Measurements from ENCODE around the gene PPP4R4.

PPP4R4 gene

DNA sequence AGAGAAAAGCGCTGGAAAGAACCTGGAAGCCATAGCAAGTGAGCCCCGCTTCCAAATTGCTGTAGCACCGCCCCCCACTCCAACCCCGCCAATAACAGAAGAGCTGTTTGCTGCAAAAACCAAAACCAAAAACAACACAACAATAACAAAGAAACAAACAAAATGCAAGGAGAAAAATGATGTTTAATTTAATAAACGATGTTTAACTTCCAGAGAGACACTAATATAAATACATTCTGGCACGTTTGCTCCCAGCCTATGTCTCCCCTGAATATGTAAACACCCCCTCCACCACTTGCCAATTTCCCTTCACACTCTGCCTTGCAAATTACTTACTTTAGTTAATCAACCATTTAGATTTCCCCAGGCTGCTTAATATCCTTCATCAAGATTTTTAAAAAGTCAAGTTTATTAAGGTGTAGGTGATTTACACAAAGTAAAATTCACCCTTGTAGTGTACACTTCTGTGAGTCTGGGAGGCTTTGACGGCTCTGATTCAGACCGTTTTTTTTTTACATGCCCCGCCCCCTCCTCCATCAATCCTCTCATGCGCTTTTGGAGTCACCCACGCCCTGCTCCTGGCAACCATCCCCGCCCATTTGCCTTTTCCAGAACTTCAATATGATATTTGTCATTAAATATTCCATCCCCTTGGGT is 44.2 kb upstream of the PPP4R4 start:
- H3K4me3 ChIP-seq (ENCODE audit: low read depth in 1 of 5, low read length in 5 of 5): peak overlapping the region; percentile 57 to 70 (median 60)
- peaks cover 0 to 11% (median 3%) of the 10 kb centered on the region in 5 donors for H3K36me3 ChIP-seq (ENCODE audit: control insufficient read depth in 5 of 5, insufficient read depth in 5 of 5, low read length in 5 of 5)
- no peaks in the 10 kb centered on the region for H3K9me3 ChIP-seq (ENCODE audit: control insufficient read depth in 5 of 5, low read length in 5 of 5)
- peak overlapping the region in 2 of 5 donors; percentile 32 to 48 for H3K9ac ChIP-seq (ENCODE audit: low read length in 5 of 5)
- no peak overlapping the region for H3K27ac ChIP-seq (ENCODE audit: low read depth, low read length)
- peaks cover 2 to 21% (median 16%) of the 10 kb centered on the region in 5 donors for H3K4me1 ChIP-seq (ENCODE audit: control insufficient read depth in 5 of 5, insufficient read depth in 5 of 5, low read length in 5 of 5)
- no peaks in the 10 kb centered on the region for H3K27me3 ChIP-seq (ENCODE audit: control insufficient read depth in 5 of 5, insufficient read depth in 4 of 5, low read length in 5 of 5)

DNA sequence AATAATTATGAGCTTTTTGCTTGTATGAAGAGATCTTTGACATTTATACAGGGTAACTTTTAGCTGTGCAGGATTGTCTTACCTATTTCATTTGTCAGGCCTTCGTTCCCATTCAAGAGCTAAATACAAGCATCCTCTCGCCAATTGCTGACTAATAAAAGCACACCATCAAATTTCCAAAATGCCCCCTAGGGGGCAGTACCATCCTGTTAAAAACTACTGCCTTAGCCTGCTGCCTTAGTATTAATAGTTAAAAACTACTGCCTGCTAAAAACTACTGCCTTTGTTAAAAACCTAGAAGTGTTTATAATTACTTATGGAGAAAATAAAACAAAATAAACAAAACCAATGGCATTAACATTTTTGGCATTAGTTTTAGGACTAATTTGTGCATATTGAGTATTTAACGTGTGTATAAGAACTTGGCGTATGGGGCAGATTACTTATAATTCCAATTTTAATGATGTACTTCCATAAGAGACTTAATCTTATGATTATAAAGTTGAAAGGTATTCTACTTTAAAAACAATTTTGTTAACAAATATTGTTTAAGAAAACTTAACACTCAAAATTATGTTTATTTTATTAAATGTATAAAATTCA is 41.7 kb upstream of the PPP4R4 start:
- H3K4me3 ChIP-seq (ENCODE audit: low read depth in 1 of 5, low read length in 5 of 5): no peak overlapping the region
- no peak overlapping the region for H3K27ac ChIP-seq (ENCODE audit: low read depth, low read length)
- no peak overlapping the region for H3K9ac ChIP-seq (ENCODE audit: low read length in 5 of 5)
- H3K4me1 ChIP-seq (ENCODE audit: control insufficient read depth in 5 of 5, insufficient read depth in 5 of 5, low read length in 5 of 5): peaks cover 2 to 21% (median 16%) of the 10 kb centered on the region in 5 donors
- H3K36me3 ChIP-seq (ENCODE audit: control insufficient read depth in 5 of 5, insufficient read depth in 5 of 5, low read length in 5 of 5): peaks cover 0 to 3% (median 0%) of the 10 kb centered on the region in 5 donors
- H3K9me3 ChIP-seq (ENCODE audit: control insufficient read depth in 5 of 5, low read length in 5 of 5): peaks cover 0 to 8% (median 3%) of the 10 kb centered on the region in 5 donors
- no peaks in the 10 kb centered on the region for H3K27me3 ChIP-seq (ENCODE audit: control insufficient read depth in 5 of 5, insufficient read depth in 4 of 5, low read length in 5 of 5)

DNA sequence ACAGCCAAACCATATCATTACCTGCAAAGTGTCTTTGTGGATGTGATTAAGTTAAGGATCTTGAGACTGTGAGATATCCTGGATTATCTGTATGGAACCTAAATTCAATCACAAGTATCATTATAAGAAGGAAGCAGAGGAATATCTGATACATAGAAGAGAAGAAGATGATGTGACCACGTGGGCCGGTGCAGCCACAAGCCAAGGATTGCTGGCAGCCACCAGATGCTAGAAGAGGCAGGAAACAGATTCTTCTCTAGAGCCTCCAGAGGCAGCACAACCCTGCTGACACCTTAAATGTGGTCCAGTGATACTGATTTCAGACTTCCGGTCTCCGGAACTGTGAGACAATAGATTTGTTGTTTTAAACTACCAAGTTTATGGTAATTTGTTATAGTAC is 38.6 kb upstream of the PPP4R4 start:
- Histone ChIP-seq H3K27me3 (ENCODE audit: control insufficient read depth in 5 of 5, insufficient read depth in 4 of 5, low read length in 5 of 5) (peaks cover 0 to 13% (median 5%) of the 10 kb centered on the region in 5 donors), H3K9ac (ENCODE audit: low read length in 5 of 5) (no peak overlapping the region), H3K4me3 (ENCODE audit: low read depth in 1 of 5, low read length in 5 of 5) (no peak overlapping the region), H3K4me1 (ENCODE audit: control insufficient read depth in 5 of 5, insufficient read depth in 5 of 5, low read length in 5 of 5) (peaks cover 0 to 2% (median 0%) of the 10 kb centered on the region in 5 donors), H3K9me3 (ENCODE audit: control insufficient read depth in 5 of 5, low read length in 5 of 5) (peaks cover 0 to 8% (median 3%) of the 10 kb centered on the region in 5 donors), H3K36me3 (ENCODE audit: control insufficient read depth in 5 of 5, insufficient read depth in 5 of 5, low read length in 5 of 5) (no peaks in the 10 kb centered on the region), H3K27ac (ENCODE audit: low read depth, low read length) (no peak overlapping the region)

- no peak overlapping the region for H3K4me3 ChIP-seq (ENCODE audit: low read depth in 1 of 5, low read length in 5 of 5)
- H3K9me3 ChIP-seq (ENCODE audit: control insufficient read depth in 5 of 5, low read length in 5 of 5): peaks cover 0 to 8% (median 3%) of the 10 kb centered on the region in 5 donors
- H3K27ac ChIP-seq (ENCODE audit: low read depth, low read length): no peak overlapping the region
- no peak overlapping the region for H3K9ac ChIP-seq (ENCODE audit: low read length in 5 of 5)
- H3K36me3 ChIP-seq (ENCODE audit: control insufficient read depth in 5 of 5, insufficient read depth in 5 of 5, low read length in 5 of 5): no peaks in the 10 kb centered on the region
- peaks cover 0 to 15% (median 5%) of the 10 kb centered on the region in 5 donors for H3K27me3 ChIP-seq (ENCODE audit: control insufficient read depth in 5 of 5, insufficient read depth in 4 of 5, low read length in 5 of 5)
- H3K4me1 ChIP-seq (ENCODE audit: control insufficient read depth in 5 of 5, insufficient read depth in 5 of 5, low read length in 5 of 5): peaks cover 0 to 2% (median 0%) of the 10 kb centered on the region in 5 donors
Measured at GRCh38 chr14:94136575-94137331, 37.4 kb upstream of the PPP4R4 start.

GRCh38 chr14:94138251-94138650 is 35.9 kb upstream of the PPP4R4 start:
- no peak overlapping the region for H3K27ac ChIP-seq (ENCODE audit: low read depth, low read length)
- H3K27me3 ChIP-seq (ENCODE audit: control insufficient read depth in 5 of 5, insufficient read depth in 4 of 5, low read length in 5 of 5): peaks cover 0 to 15% (median 5%) of the 10 kb centered on the region in 5 donors
- H3K36me3 ChIP-seq (ENCODE audit: control insufficient read depth in 5 of 5, insufficient read depth in 5 of 5, low read length in 5 of 5): no peaks in the 10 kb centered on the region
- peaks cover 0 to 8% (median 3%) of the 10 kb centered on the region in 5 donors for H3K9me3 ChIP-seq (ENCODE audit: control insufficient read depth in 5 of 5, low read length in 5 of 5)
- H3K4me3 ChIP-seq (ENCODE audit: low read depth in 1 of 5, low read length in 5 of 5): no peak overlapping the region
- peaks cover 0 to 2% (median 0%) of the 10 kb centered on the region in 5 donors for H3K4me1 ChIP-seq (ENCODE audit: control insufficient read depth in 5 of 5, insufficient read depth in 5 of 5, low read length in 5 of 5)
- peak overlapping the region in 1 of 5 donors; percentile 23 for H3K9ac ChIP-seq (ENCODE audit: low read length in 5 of 5)

GRCh38 chr14:94139006-94139405 is 35.1 kb upstream of the PPP4R4 start:
- Histone ChIP-seq H3K9me3 (ENCODE audit: control insufficient read depth in 5 of 5, low read length in 5 of 5) (peaks cover 0 to 8% (median 3%) of the 10 kb centered on the region in 5 donors), H3K4me3 (ENCODE audit: low read depth in 1 of 5, low read length in 5 of 5) (no peak overlapping the region), H3K27ac (ENCODE audit: low read depth, low read length) (no peak overlapping the region), H3K36me3 (ENCODE audit: control insufficient read depth in 5 of 5, insufficient read depth in 5 of 5, low read length in 5 of 5) (no peaks in the 10 kb centered on the region), H3K4me1 (ENCODE audit: control insufficient read depth in 5 of 5, insufficient read depth in 5 of 5, low read length in 5 of 5) (peaks cover 0 to 2% (median 0%) of the 10 kb centered on the region in 5 donors), H3K27me3 (ENCODE audit: control insufficient read depth in 5 of 5, insufficient read depth in 4 of 5, low read length in 5 of 5) (peaks cover 0 to 15% (median 5%) of the 10 kb centered on the region in 5 donors), H3K9ac (ENCODE audit: low read length in 5 of 5) (no peak overlapping the region)

DNA sequence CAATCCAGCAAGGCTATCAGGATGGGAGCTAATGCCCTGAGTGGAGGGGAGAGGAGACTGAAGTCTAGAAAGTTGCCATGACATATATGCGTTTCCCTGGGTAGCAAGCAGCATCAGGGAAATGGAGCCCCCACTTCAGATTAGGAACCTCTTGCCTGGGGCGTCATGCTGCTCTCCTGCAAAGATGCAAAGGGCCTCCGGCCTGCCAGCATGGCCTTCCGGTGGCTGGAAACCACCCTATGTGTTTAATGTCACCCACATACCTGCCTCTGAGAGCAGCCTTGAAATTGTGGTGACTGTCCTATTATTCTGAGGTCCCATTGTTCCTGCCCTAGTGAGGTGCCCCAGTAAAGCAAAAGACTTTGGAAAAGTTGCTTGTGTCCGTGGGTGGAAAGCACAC is 34.7 kb upstream of the PPP4R4 start:
- Histone ChIP-seq H3K9ac (ENCODE audit: low read length in 5 of 5) (no peak overlapping the region), H3K4me3 (ENCODE audit: low read depth in 1 of 5, low read length in 5 of 5) (no peak overlapping the region), H3K27ac (ENCODE audit: low read depth, low read length) (no peak overlapping the region), H3K4me1 (ENCODE audit: control insufficient read depth in 5 of 5, insufficient read depth in 5 of 5, low read length in 5 of 5) (peaks cover 0 to 2% (median 0%) of the 10 kb centered on the region in 5 donors), H3K27me3 (ENCODE audit: control insufficient read depth in 5 of 5, insufficient read depth in 4 of 5, low read length in 5 of 5) (peaks cover 0 to 15% (median 5%) of the 10 kb centered on the region in 5 donors), H3K9me3 (ENCODE audit: control insufficient read depth in 5 of 5, low read length in 5 of 5) (peaks cover 0 to 8% (median 3%) of the 10 kb centered on the region in 5 donors), H3K36me3 (ENCODE audit: control insufficient read depth in 5 of 5, insufficient read depth in 5 of 5, low read length in 5 of 5) (no peaks in the 10 kb centered on the region)

DNA sequence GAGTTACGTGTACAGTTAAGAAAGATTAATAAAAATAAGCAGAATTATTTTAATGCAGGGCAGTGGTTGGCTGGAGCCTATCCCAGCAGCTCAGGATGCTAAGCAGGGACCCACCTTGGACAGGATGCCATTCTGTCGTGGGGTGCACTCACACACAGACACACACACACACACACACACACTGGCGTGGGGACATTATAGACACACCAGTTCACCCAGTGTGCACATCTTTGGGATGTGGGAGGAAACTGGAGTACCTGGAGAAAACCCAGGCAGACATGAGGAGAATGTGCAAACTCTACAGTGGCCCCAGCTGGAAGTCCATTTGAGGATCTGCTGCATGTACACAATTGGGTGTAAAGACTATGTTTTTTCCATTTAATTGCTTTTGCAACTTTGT is 31.9 kb upstream of the PPP4R4 start:
- Histone ChIP-seq H3K27me3 (ENCODE audit: control insufficient read depth in 5 of 5, insufficient read depth in 4 of 5, low read length in 5 of 5) (peaks cover 0 to 15% (median 5%) of the 10 kb centered on the region in 5 donors), H3K9me3 (ENCODE audit: control insufficient read depth in 5 of 5, low read length in 5 of 5) (no peaks in the 10 kb centered on the region), H3K9ac (ENCODE audit: low read length in 5 of 5) (no peak overlapping the region), H3K4me1 (ENCODE audit: control insufficient read depth in 5 of 5, insufficient read depth in 5 of 5, low read length in 5 of 5) (peaks cover 0 to 4% (median 3%) of the 10 kb centered on the region in 5 donors), H3K4me3 (ENCODE audit: low read depth in 1 of 5, low read length in 5 of 5) (no peak overlapping the region), H3K27ac (ENCODE audit: low read depth, low read length) (no peak overlapping the region), H3K36me3 (ENCODE audit: control insufficient read depth in 5 of 5, insufficient read depth in 5 of 5, low read length in 5 of 5) (no peaks in the 10 kb centered on the region)

DNA sequence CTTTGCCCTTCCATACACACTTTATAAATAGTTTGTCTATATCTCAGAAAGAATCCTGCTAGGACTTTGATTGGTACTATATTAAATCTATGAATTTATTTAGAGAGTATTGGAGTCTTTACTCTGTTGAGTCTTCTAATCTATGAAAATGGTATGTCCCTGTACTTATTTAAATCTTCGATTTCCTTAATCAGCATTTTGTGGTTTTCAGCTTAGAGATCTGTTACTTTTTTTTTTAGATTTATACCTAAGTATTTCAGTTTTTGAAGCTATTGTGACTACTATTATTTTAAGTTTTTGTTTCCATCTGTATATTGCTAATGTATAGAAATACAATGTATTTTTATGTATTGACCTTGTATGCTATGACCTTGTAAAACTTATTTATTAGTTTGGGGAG is 31.3 kb upstream of the PPP4R4 start:
- Histone ChIP-seq H3K9ac (ENCODE audit: low read length in 5 of 5) (no peak overlapping the region), H3K4me3 (ENCODE audit: low read depth in 1 of 5, low read length in 5 of 5) (no peak overlapping the region), H3K9me3 (ENCODE audit: control insufficient read depth in 5 of 5, low read length in 5 of 5) (no peaks in the 10 kb centered on the region), H3K27ac (ENCODE audit: low read depth, low read length) (no peak overlapping the region), H3K36me3 (ENCODE audit: control insufficient read depth in 5 of 5, insufficient read depth in 5 of 5, low read length in 5 of 5) (no peaks in the 10 kb centered on the region), H3K4me1 (ENCODE audit: control insufficient read depth in 5 of 5, insufficient read depth in 5 of 5, low read length in 5 of 5) (peaks cover 0 to 4% (median 3%) of the 10 kb centered on the region in 5 donors), H3K27me3 (ENCODE audit: control insufficient read depth in 5 of 5, insufficient read depth in 4 of 5, low read length in 5 of 5) (peaks cover 0 to 15% (median 5%) of the 10 kb centered on the region in 5 donors)
